Dedifferentiated amniotic fluid mesenchymal stem cell (primary cell): ENCODE measurements around the gene ANAPC2.

ENCODE experiments used
- DNase-seq: peaks from one replicate; pipeline ENCODE4 v3.0.0-alpha.2; 2016; ENCODE audit errors: extremely low spot score

Gene ANAPC2

DNA sequence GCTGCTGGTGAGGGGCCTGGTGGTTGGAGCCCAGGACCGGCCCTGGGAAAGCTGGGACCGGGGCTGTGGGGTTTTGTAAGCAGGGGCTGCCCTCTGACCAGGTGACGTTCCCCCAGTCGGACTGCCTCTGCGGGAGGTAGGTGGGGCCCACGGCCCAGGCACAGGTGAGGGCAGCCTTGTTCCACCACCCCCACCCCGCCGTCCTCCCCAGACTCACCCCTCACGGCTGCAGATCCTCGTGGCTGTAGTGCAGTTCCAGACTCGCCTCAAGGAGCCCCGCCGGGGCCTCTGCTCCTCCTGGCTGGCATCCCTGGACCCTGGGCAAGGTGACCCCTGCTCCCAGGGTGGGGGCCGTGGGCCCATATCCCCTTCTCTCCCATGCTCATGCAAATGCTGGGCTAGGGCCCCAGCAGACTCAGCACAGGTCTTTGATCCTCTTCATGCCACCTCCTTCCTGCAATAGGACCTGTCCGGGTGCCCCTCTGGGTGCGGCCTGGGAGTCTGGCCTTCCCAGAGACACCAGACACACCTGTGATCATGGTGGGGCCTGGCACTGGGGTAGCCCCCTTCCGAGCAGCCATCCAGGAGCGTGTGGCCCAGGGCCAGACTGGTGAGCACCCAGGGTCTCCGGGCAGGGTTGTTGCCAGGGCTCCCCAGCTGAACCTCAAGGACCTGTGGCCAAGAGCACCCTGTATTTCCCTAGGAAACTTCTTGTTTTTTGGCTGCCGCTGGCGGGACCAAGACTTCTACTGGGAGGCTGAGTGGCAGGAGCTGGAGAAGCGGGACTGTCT lies 27.0 kb upstream of the ANAPC2 start:
- no peak for DNase-seq

DNA sequence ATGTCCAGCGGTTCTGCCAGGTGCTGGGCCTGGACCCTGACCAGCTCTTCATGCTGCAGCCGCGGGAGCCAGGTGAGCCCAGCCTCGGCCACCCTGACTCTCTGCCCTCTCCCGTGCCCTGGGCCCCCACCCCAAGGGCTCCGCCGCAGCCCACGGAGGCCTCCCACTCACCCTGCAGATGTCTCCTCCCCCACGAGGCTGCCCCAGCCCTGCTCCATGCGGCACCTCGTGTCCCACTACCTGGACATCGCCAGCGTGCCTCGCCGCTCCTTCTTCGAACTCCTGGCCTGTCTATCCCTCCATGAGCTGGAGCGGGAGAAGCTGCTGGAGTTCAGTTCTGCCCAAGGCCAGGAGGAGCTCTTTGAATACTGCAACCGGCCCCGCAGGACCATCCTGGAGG lies 26.3 kb upstream of the ANAPC2 start:
- no peak for DNase-seq

DNA sequence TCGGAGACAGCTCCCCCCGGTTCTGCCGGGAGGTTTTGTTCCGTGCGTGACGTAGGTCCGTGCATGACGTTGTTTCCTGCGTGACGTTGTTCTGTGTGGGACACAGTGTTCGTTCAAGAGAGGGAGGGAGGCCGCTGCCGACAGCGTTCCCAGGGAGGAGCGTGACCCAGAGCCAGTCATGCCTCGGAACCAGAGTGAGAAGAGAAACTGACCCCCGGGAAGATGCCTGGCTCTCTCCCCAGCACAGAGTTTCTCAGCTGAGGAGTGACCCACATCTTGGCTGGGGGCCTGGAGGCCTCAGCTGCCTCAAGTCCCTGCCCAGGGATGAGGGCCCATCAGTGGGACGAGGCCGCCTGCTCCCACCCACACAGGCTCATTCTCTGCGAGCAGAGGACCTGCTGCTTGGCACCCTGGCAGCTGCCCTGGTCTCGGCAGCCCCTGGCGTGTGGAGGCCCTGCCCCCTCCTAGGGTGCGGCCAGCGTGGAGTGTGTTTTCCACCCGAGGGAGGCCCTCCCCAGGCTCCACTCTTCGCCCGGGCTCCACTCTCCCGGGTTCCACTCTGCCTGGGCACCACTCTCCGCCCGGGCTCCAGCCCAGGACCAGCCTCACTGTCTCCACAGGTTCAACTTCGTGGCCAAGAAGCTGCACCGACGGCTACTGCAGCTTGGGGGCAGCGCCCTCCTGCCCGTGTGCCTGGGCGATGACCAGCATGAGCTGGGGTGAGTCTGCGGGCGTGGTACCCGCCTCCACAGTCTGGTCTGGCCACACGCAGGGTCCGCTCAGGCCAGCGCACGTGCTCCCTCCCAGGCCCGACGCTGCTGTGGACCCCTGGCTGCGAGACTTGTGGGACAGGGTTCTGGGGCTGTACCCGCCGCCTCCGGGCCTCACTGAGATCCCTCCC lies 25.1 kb upstream of the ANAPC2 start:
- DNase-seq: no peak

DNA sequence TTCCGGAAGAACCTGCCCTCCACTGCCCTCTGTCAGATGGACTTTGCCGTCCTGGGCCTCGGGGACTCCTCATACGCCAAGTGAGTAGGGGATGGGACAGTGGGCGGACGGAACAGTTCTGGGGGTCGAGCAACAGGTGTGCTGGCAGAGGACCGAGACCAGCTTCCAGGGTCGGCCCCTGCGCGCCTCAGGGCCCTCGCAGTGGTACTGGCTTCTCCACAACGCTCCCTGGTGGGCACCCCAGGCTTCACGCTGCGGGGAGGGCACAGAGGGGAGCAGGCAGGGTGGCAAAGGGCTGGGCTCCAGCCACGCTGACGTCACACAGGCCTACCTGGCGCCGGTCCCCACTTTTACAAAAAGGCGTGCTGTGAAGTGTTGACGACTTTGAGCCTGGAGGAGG lies 24.2 kb upstream of the ANAPC2 start:
- no peak for DNase-seq

DNA sequence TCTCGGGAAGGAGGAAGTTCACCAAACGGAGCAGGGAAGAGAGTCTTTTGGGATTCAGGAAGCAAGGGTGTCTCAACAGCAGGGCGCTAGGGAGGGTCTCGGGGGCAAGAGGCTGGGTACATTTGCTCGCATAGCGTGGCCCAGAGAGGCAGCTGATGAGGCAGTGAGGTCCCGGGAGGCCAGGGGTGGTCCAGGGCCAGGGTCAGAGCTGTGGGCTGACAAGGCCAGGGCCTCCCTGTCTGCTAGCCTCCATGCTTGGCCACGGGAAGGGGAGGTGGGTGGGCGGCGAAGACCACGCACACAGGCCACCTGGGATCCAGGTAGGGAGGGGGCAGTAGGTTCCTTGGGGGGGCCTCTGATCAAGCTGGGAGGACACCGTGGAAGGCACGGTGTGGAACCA lies 23.2 kb upstream of the ANAPC2 start:
- DNase-seq: no peak

DNA sequence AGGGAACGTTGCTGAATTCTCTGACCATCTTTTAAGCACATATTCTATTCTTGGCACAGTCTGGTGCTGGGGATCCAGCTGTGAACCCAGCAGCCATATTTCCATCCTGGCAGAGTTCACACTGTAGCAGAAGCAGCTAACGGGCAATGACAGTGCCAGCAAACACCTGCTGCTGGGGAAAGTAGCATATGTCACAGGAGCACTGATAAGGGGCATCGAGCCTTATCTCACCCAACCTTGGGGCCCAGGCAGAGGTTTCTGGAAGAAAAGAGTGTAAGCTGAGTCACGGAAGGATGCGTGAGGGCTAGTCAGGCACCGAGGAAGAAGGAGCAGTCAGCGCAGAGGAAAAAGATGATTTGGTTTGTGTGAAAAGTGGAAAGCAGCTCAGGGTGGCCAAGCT lies 18.2 kb upstream of the ANAPC2 start:
- DNase-seq: no peak

DNA sequence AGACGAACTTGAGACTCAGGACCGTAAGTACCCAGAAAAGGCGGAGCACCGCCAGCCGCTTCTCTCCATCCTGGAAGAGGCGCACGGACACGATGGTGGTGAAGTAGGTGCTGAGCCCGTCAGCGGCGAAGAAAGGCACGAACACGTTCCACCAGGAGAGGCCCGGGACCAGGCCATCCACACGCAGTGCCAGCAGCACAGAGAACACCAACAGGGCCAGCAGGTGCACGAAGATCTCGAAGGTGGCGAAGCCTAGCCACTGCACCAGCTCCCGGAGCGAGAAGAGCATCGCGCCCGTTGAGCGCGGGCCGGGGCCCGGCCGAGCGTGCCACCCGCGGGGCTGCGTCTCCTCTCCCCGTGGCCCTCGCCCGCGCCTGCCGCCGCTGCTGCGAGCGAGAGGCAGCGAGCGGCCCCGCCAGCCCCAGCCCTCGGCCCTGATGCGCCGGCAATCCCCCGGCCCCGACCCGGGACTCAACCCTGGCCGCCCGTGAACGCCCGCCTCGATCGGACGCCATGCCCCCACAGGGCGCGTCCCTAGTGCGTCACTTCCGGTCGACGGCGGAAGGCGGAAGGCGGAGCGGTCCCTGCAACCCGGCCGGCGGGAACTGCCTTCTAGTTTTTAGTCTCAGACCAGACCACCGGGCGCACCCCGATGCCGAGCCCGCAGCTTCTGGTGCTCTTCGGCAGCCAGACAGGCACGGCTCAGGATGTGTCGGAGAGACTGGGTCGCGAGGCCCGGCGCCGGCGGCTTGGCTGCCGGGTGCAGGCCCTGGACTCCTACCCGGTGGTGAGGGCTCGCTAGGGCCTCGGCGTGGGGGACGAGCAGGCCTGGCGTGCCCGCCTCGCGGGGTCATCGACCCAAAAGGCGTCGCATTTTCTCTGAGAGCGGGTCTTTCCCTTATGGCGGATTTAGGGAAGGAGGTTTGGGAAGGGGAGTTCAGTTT lies 17.0 kb upstream of the ANAPC2 start, which contains the start of the genes NDOR1 and TMEM203:
NDOR1 (plus strand) TSS at position 575 of the 944 bp plus-strand sequence; CDS start at position 653, 78 bp downstream.
TMEM203 (minus strand) TSS at position 523 of the 944 bp plus-strand sequence; CDS start at position 289, 234 bp downstream.
- DNase-seq: peak; percentile 86

DNA sequence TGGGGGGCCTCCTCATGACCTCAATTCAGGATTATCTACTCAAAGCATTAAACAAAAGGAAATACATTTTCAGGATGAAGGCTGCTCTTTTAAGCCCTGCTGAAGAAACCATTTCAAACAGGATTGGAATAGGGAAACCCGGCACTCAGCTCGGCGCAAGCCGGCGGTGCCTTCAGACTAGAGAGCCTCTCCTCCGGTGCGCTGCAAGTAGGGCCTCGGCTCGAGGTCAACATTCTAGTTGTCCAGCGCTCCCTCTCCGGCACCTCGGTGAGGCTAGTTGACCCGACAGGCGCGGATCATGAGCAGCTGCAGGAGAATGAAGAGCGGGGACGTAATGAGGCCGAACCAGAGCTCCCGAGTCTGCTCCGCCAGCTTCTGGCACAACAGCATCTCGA lies 16.4 kb upstream of the ANAPC2 start:
- DNase-seq: no peak

DNA sequence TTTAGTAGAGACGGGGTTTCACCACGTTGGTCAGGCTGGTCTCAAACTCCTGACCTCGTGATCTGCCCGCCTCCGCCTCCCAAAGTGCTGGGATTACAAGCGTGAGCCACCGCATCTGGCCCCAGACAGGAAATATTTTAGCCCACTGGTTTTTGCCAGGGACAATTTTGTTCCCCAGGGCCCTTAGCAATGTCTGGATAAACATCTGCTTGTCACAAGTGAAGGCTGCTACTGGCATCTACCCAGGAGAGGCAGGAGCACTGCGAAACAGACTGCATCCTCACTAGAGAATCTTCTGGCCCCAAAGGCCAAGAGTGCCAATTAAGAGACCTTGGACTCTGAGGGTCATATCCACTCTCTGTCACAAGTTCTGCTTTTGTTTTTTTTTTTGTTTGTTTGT lies 14.6 kb upstream of the ANAPC2 start:
- DNase-seq: no peak

DNA sequence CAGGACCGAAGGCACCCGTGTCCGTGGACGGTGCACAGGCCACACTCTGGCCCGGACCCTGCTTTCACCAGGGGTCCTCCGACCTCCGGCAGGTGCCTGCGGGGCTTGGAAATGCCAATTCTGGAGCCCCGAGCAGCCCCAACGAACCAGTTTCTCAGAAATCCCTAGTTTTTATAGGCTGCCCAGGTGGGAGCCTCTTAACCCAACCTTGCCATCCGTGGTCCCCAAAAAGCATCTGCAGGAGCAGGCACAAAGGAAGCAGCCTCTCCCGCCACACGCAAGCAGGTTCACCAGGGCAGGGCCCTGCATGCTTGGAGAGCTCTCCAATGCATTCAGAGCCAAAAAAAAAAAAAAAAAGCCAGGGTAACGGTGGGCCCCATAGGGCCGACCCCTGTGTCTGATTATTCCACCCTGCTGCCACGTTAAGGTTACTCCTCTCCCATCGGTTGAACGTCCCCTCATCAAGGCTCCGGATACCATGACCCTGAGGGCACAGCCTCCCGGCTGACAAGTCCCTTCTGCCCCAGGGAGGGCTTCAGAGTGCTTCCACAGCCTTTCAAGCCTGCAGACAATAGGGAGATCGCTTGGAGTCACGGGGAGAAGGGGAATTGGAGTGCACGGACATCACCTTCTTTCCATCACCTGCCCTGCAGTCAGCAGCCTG lies 13.0 kb upstream of the ANAPC2 start:
- no peak for DNase-seq

DNA sequence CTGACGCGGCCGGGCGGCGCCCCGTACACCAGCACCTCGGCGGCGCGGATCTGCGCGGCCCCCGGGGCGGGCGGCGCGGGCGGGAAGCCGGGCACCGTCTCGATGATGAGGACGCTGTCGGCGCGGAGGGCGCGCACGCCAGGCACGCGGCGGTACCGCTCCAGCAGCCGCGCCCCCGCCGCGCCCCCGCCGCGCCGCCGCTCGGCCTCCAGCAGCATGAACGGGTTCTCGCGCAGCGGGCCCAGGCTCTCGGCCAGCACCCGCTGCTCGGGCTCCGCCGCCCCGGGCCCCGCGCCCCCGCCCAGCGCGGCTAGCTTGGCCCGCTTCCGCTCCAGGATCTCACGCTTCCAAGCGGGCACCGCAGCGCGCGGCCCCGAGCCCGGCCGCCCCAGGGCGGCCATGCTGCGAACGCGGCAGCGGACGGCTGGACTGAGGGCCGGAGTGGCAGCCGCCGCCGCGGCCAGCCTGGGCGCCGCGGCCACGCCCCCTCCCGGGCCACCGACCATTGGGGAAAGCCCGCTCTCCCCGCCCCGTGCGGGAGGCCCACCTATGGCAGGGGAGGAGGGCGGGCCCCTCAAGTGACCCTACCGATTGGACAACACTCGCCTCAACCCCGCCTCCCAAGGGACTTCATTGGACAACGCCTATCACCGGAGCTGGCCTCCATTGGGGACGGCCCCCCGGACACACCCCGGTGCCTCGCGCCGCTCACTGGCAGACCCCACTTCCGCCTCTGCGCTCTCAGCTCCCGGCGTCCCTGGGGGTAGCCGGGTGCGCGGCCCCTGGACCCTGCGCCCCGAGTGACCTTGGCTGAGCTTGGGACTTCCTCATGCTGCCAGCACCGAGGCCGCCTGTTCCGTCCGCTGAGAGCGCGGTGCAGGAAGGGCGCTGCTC lies 12.2 kb upstream of the ANAPC2 start, which contains the start of gene TPRN:
TPRN (minus strand) TSS at position 431 of the 894 bp plus-strand sequence; CDS start at position 401, 30 bp downstream.
- DNase-seq: peak; percentile 98

DNA sequence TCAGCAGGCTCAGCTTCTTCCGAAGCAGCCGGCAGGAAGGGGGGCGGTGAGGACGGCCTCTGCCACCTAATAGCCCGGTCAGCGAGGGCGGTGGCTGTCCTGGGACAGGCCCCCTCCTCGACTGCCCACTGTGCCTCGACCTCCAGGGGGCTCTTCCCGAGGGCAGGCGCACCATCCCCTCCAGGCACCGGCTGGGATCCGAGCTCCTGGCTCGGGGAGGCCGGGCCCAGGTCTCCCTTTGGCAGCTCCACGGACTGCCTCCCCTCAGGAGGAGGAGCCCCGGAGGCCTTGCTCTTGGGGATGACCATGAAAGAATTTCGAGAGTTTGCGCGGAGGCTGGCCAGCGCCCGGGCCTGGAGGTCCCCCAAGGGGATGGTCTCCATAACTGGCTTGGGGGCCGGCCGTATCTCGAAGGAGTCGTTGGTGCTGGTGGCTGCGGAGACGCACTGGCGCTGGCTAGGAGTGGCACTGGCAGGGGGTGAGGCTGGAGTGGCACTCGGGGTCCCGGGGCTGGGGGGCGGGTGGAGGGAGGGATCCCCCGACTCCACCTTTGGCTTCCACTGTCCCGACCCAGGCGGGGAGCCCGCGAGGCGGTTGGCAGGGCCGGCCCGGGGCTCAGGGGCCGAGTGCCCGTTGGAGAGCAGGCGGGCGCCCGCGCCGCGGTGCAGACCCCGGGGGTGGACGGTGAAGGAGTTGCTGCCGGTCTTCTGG lies 11.2 kb upstream of the ANAPC2 start:
- DNase-seq: no peak

DNA sequence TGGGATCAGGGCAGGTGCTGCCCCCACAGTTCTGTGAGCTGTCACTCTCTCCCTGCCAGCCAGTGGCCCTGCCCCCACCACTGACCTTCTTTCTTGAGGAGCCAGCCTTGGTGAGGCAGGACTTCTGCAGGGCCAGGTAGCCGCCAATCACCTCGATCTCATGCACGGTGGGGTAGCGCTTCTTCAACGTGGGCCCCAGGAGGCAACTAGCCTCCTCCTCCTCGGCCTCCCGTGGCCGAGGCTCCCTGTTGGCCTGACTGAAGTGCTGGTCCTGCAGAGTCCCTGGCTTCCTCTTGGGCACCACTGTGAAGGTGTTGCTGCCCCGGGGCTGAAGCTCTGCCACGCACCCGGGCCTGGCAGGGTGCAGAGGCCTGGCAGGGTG lies 10.5 kb upstream of the ANAPC2 start:
- DNase-seq: no peak

DNA sequence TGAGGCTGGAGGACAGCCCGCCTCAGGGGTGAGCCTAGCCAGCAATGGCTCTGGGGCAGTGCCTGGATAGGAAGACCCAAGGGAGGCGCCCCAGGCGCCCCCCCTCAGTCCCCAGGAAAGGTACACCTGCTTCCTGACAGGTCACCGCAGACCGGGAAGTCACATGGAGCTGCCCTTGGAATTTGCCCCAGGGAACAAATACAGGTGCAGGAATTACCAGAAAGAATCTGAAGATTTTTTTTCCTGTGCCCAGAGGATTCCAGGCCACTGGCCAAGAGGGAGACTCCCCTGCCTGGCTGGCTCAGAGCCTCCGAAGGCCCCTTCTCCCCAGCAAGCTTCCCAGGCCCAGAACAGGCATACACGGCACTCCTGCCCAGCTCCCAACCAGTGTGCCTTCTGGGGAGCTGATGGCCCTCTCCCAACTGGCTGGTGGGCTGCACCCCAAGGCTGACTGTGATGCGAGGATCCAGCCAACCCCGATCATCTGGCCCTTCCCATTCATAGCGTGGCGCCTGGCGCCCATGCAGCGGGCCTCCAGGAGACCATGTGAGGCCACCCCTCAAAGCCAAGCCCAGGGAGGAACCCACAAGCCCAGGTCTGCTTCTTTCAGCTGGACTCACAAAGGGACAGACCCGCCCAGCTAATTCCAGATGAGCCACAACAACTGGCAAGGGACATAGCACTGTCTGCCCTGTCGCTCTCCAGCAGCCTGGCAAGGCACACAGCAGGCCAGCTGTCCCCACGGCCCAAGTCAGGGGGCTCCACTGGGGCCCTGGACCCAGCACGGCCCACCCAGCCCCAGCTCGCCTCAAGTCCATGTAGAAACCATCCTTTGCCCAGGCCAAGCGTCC lies 9.9 kb upstream of the ANAPC2 start:
- DNase-seq: no peak

DNA sequence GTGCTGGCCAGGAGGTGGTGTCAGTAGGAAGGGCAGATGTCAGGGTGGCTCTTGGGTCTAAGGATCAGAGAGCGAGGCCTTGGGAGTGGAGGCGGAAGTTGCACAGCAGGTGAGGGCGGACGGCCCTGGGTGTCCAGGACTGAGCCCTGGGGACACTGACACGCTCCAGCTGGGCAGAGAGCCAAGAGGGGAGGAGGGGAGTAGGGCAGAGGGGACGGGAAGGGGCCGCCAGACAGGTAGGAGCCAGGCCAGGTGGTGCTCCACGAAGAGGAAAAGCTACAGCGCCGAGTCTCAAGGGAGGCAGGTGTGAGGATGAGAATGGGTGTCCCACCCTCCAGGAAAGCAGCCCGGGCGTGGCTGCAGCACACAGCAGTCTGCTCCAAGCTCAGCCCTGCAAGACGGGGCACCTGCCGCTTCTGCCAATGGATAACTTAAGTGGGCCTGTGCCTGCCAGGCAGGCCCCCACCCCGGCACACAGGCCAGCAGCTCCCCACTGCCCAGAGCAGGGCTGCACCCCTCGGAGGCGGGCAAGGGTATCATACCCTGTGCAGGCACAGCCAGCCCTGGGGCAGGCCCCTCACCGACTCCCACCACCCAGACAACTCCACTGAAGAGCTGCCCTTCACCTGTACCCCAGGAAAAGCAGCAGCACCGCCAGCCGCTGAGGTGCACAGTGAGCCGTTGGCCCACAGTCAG lies 7.3 kb upstream of the ANAPC2 start:
- DNase-seq: no peak

DNA sequence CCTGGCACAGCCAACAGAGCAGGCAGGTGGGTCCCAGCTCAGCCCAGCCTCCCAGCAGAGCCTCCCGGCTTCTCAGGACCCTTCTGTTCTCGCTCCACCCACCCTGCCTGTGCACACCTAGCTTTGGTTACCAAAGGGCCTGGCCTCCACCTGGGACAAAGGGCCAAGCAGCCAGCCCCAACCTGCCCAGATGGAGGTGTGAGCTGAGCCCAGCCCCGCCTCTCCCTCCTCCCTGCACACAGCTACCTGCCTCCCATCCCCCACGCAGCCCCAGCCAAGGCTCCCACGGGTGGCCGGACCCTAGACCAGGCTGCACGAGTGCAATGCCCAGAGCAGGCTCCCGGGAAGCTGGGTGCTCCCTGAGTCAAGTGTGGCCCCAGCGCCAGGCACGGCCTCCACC lies 6.5 kb upstream of the ANAPC2 start:
- DNase-seq: no peak

DNA sequence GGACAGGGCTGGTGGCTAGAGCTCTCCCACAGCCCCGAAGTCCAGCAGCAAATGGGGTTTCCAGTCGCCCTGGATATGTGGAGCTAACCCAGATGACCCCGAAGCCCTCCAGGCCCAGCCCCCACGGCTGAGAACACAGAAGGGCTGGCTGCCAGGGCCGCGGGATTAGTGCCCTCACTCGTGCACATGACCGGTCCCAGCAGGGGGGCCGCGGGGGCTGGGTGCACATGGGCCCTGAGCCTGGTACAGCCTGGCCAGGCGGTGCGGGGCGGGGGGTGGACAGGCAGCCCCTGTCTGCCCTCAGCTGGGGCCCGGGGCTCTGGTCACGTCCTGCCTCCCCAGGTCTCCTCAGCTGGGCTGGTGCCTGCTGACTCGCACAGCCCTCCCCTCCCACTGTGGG lies 6.0 kb upstream of the ANAPC2 start:
- DNase-seq: no peak

DNA sequence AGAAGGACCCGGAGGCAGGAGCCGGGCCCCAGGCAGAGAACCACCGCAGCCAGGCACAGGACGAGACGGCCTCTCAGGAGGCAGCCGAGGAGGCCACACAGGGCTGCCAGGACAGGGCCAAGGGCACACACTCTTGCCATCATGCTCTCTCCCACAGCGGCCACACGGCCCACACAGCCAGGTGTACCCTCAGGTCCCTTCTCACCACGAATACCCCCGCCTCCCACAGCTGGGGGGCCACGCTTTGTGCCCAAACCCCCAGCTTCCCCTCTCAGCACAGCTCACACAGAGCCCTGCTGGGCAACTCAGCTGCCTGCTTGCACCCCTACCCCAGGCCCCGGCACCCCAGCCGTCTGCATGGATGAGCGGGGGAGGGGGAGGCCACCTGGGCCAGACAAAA lies 5.4 kb upstream of the ANAPC2 start:
- DNase-seq: no peak
